Fibroblast of gingiva (primary cell): ENCODE measurements around the gene LMCD1.

Source experiments
- DNase-seq: peaks from one replicate; pipeline ENCODE4 v3.0.0-alpha.2; 2011; ENCODE audit warnings: low read depth

Gene LMCD1

GRCh38 chr3:8484409-8485140 is 17.0 kb upstream of the LMCD1 start:
- DNase-seq: no peak

GRCh38 chr3:8485141-8485870 is 16.3 kb upstream of the LMCD1 start:
- no peak for DNase-seq

- no peak for DNase-seq
These were observed 15.7 kb upstream of the LMCD1 start for GRCh38 chr3:8485943-8486342.

GRCh38 chr3:8486434-8486833 is 15.2 kb upstream of the LMCD1 start:
- no peak for DNase-seq

- DNase-seq: no peak
These were observed 14.7 kb upstream of the LMCD1 start for GRCh38 chr3:8486936-8487335.

- DNase-seq: no peak
These were observed 13.2 kb upstream of the LMCD1 start for GRCh38 chr3:8488411-8488810.

GRCh38 chr3:8488877-8489276 is 12.7 kb upstream of the LMCD1 start:
- DNase-seq: peak; percentile 31

GRCh38 chr3:8489278-8489792 is 12.3 kb upstream of the LMCD1 start:
- peak; percentile 57 for DNase-seq

GRCh38 chr3:8490079-8490552 is 11.5 kb upstream of the LMCD1 start:
- DNase-seq: peak; percentile 89

- no peak for DNase-seq
These were observed 10.1 kb upstream of the LMCD1 start for GRCh38 chr3:8491271-8492144.

GRCh38 chr3:8492744-8493511 is 8.7 kb upstream of the LMCD1 start:
- DNase-seq: no peak

GRCh38 chr3:8493744-8494143 is 7.9 kb upstream of the LMCD1 start:
- DNase-seq: no peak

- no peak for DNase-seq
These were observed 7.3 kb upstream of the LMCD1 start for GRCh38 chr3:8494327-8494726.

GRCh38 chr3:8497582-8497981 is 4.0 kb upstream of the LMCD1 start:
- no peak for DNase-seq

- DNase-seq: no peak
These were observed 2.4 kb upstream of the LMCD1 start for GRCh38 chr3:8499181-8499611.

GRCh38 chr3:8500319-8500988 is 1.2 kb upstream of the LMCD1 start:
- no peak for DNase-seq

- no peak for DNase-seq
These were observed 643 bp upstream of the LMCD1 start for GRCh38 chr3:8500989-8501370.

GRCh38 chr3:8503461-8503860 is 1.8 kb downstream of the LMCD1 start:
- no peak for DNase-seq

GRCh38 chr3:8503871-8504610 is 2.4 kb downstream of the LMCD1 start:
- no peak for DNase-seq

- no peak for DNase-seq
These were observed 3.0 kb downstream of the LMCD1 start for GRCh38 chr3:8504611-8504973.
